NCI-H226 (cell line): ENCODE results near the gene MS4A3.
"Not testable (repeated sequence)": the region's sequence is repeated elsewhere in the genome, so short reads cannot be mapped to it uniquely, and the experiment has no call there.

Experiments
- DNase-seq: peaks from one replicate; pipeline ENCODE4 v3.0.0-alpha.2; 2015

The MS4A3 gene

GRCh38 chr11:60056349-60056969 lies at the start of gene MS4A3:
TSS of gene MS4A3 (plus strand) at chr11:60056665. CDS start at chr11:60061161, 4,496 bp downstream.
- no peak for DNase-seq

- no peak for DNase-seq
These were observed 39.6 kb upstream of the MS4A3 start, which contains the start of gene OOSP4B for GRCh38 chr11:60016881-60017280. TSS of gene OOSP4B (plus strand) at chr11:60017181.

- no peak for DNase-seq
These were observed 38.4 kb upstream of the MS4A3 start for GRCh38 chr11:60018058-60018457.

- DNase-seq, result not testable (repeated sequence)
These were observed 36.1 kb upstream of the MS4A3 start for GRCh38 chr11:60020376-60020775.

GRCh38 chr11:60029015-60029632 lies 27.3 kb upstream of the MS4A3 start:
- DNase-seq, result no peak

GRCh38 chr11:60040109-60040508 lies 16.4 kb upstream of the MS4A3 start, which contains the start of gene OOSP2:
TSS of gene OOSP2 (plus strand) at chr11:60040409. CDS start at chr11:60040460, 51 bp downstream.
- no peak for DNase-seq

GRCh38 chr11:60050422-60050821 lies 6.0 kb upstream of the MS4A3 start:
- DNase-seq, result not testable (repeated sequence)

GRCh38 chr11:60050839-60051238 lies 5.6 kb upstream of the MS4A3 start:
- DNase-seq, result not testable (repeated sequence)

GRCh38 chr11:60059052-60059451 lies 2.6 kb downstream of the MS4A3 start:
- no peak for DNase-seq

- DNase-seq, result no peak
These were observed 3.2 kb downstream of the MS4A3 start for GRCh38 chr11:60059521-60060240.

- DNase-seq, result no peak
These were observed 7.6 kb downstream of the MS4A3 start for GRCh38 chr11:60064111-60064510.

GRCh38 chr11:60065801-60066200 lies 9.3 kb downstream of the MS4A3 start:
- no peak for DNase-seq

- no peak for DNase-seq
These were observed 13.0 kb downstream of the MS4A3 start for GRCh38 chr11:60069450-60069849.

GRCh38 chr11:60071644-60072043 lies 15.2 kb downstream of the MS4A3 start:
- not testable (repeated sequence) for DNase-seq

GRCh38 chr11:60077216-60077817 lies 20.9 kb downstream of the MS4A3 start:
- no peak for DNase-seq

- no peak for DNase-seq
These were observed 21.5 kb downstream of the MS4A3 start for GRCh38 chr11:60077981-60078380.

- no peak for DNase-seq
These were observed 22.3 kb downstream of the MS4A3 start for GRCh38 chr11:60078745-60079144.

- DNase-seq, result no peak
These were observed 24.1 kb downstream of the MS4A3 start for GRCh38 chr11:60080535-60080934.

- no peak for DNase-seq
These were observed 28.3 kb downstream of the MS4A3 start for GRCh38 chr11:60084631-60085273.

- no peak for DNase-seq
These were observed 29.4 kb downstream of the MS4A3 start for GRCh38 chr11:60085909-60086308.

GRCh38 chr11:60087239-60087638 lies 30.8 kb downstream of the MS4A3 start:
- no peak for DNase-seq

GRCh38 chr11:60088364-60088763 lies 31.9 kb downstream of the MS4A3 start, which contains the start of gene MS4A2:
TSS of gene MS4A2 (plus strand) at chr11:60088664. CDS start at chr11:60088766, 102 bp downstream.
- DNase-seq, result no peak
